GM18502 (cell line): Measurements from ENCODE around the gene LRRC4C.
A peak's percentile ranks its signal among the peaks of the same experiment; 100 is the strongest.
"Not testable (repeated sequence)": the region's sequence is repeated elsewhere in the genome, so short reads cannot be mapped to it uniquely, and the experiment has no call there.

ENCODE experiments used
- ATAC-seq: cut with Tn5 transposase; IDR thresholded peaks from one replicate; pipeline ENCODE4 v1.9.1; 2021; ENCODE audit warnings: mild to moderate bottlenecking; ENCODE audit not compliant: unreplicated experiment, poor library complexity

Gene LRRC4C

GRCh38 chr11:40228662-40229061 is 1230.8 kb downstream of the LRRC4C start:
- ATAC-seq = no peak

GRCh38 chr11:40227730-40228129 is 1231.7 kb downstream of the LRRC4C start:
- ATAC-seq = peak; percentile 96

- no peak for ATAC-seq
These were observed 1232.8 kb downstream of the LRRC4C start for GRCh38 chr11:40226654-40227053.

- no peak for ATAC-seq
These were observed 1235.7 kb downstream of the LRRC4C start for GRCh38 chr11:40223596-40224330.

- ATAC-seq = no peak
These were observed 1240.1 kb downstream of the LRRC4C start for GRCh38 chr11:40219401-40219800.

GRCh38 chr11:40215556-40215955 is 1243.9 kb downstream of the LRRC4C start:
- no peak for ATAC-seq

- ATAC-seq = no peak
These were observed 1252.0 kb downstream of the LRRC4C start for GRCh38 chr11:40207416-40207815.

- ATAC-seq = no peak
These were observed 1255.2 kb downstream of the LRRC4C start for GRCh38 chr11:40204228-40204627.

GRCh38 chr11:40203606-40204005 is 1255.8 kb downstream of the LRRC4C start:
- no peak for ATAC-seq

- no peak for ATAC-seq
These were observed 1256.7 kb downstream of the LRRC4C start for GRCh38 chr11:40202589-40203270.

GRCh38 chr11:40192590-40192989 is 1266.9 kb downstream of the LRRC4C start:
- ATAC-seq = not testable (repeated sequence)

- ATAC-seq = no peak
These were observed 1269.2 kb downstream of the LRRC4C start for GRCh38 chr11:40190294-40190693.

GRCh38 chr11:40188848-40189247 is 1270.6 kb downstream of the LRRC4C start:
- ATAC-seq = no peak

GRCh38 chr11:40187295-40187694 is 1272.2 kb downstream of the LRRC4C start:
- no peak for ATAC-seq

GRCh38 chr11:40186437-40187263 is 1272.8 kb downstream of the LRRC4C start:
- no peak for ATAC-seq

- ATAC-seq = no peak
These were observed 1273.7 kb downstream of the LRRC4C start for GRCh38 chr11:40185793-40186192.

GRCh38 chr11:40183073-40184064 is 1276.1 kb downstream of the LRRC4C start:
- peak; percentile 94 for ATAC-seq

GRCh38 chr11:40179541-40179940 is 1279.9 kb downstream of the LRRC4C start:
- ATAC-seq = no peak

GRCh38 chr11:40178470-40178869 is 1281.0 kb downstream of the LRRC4C start:
- ATAC-seq = no peak

GRCh38 chr11:40175980-40176379 is 1283.5 kb downstream of the LRRC4C start:
- no peak for ATAC-seq
